H9 (cell line): ENCODE data around the gene SKIL. TPM values are rescaled to one million over a fixed set of nuclear protein-coding genes. Genes with fewer than 3 reads are reported as not detected.

Source experiments
- DNase-seq: peaks from one replicate; pipeline ENCODE4 v3.0.0-alpha.2; 2017
- H2AFZ ChIP-seq: one replicate; pipeline ENCODE4 v1.6.1; 2013; ENCODE audit warnings: mild to moderate bottlenecking, low read length, control low read depth, moderate library complexity
- H2AK5ac ChIP-seq: 2 replicates; pipeline ENCODE4 v1.6.1; 2013; ENCODE audit warnings: low read length, control low read depth, mixed read lengths; ENCODE audit not compliant: insufficient read length
- H2BK120ac ChIP-seq: one replicate; pipeline ENCODE4 v1.6.1; 2013; ENCODE audit warnings: low read depth, mild to moderate bottlenecking, low read length, control low read depth, inconsistent platforms; ENCODE audit not compliant: poor library complexity, severe bottlenecking
- H2BK12ac ChIP-seq: 2 replicates; pipeline ENCODE4 v1.6.1; 2013; ENCODE audit warnings: low read length, control low read depth, mixed read lengths, low read depth; ENCODE audit not compliant: insufficient read length
- H2BK15ac ChIP-seq: 2 replicates; pipeline ENCODE4 v1.6.1; 2013; ENCODE audit warnings: low read depth, low read length, control low read depth
- H2BK20ac ChIP-seq: one replicate; pipeline ENCODE4 v1.6.1; 2013; ENCODE audit warnings: low read depth, mild to moderate bottlenecking, low read length, control low read depth, inconsistent platforms; ENCODE audit not compliant: poor library complexity, severe bottlenecking
- H2BK5ac ChIP-seq: 2 replicates; pipeline ENCODE4 v1.6.1; 2013; ENCODE audit warnings: low read length, control low read depth, mixed read lengths; ENCODE audit not compliant: insufficient read length
- H3K14ac ChIP-seq: 2 replicates; pipeline ENCODE4 v1.6.1; 2013; ENCODE audit warnings: low read length, control low read depth; ENCODE audit not compliant: insufficient read depth
- H3K18ac ChIP-seq: 2 replicates; pipeline ENCODE4 v1.6.1; 2013; ENCODE audit warnings: low read depth, mild to moderate bottlenecking, mixed read lengths, low read length, control low read depth; ENCODE audit not compliant: insufficient read length
- H3K23ac ChIP-seq: 2 replicates; pipeline ENCODE4 v1.6.1; 2013; ENCODE audit warnings: low read length, control low read depth, mixed read lengths, low read depth; ENCODE audit not compliant: insufficient read length
- H3K23me2 ChIP-seq: 2 replicates; pipeline ENCODE4 v1.6.1; 2013; ENCODE audit warnings: low read depth, mild to moderate bottlenecking, mixed read lengths, low read length, control low read depth; ENCODE audit not compliant: insufficient read length, poor library complexity, severe bottlenecking
- H3K27ac ChIP-seq: 2 replicates; pipeline ENCODE4 v1.5.1; 2013; ENCODE audit warnings: low read length, control low read depth, mixed read lengths, low read depth; ENCODE audit not compliant: insufficient read length
- H3K27me3 ChIP-seq: 2 replicates; pipeline ENCODE4 v1.6.1; 2013; ENCODE audit warnings: low read length, control low read depth, inconsistent platforms; ENCODE audit not compliant: insufficient read depth
- H3K4ac ChIP-seq: 2 replicates; pipeline ENCODE4 v1.6.1; 2013; ENCODE audit warnings: low read depth, mild to moderate bottlenecking, control low read depth, inconsistent platforms, low read length, moderate library complexity
- H3K4me1 ChIP-seq: 2 replicates; pipeline ENCODE4 v1.6.1; 2013; ENCODE audit warnings: low read length, control low read depth, inconsistent platforms; ENCODE audit not compliant: insufficient read depth
- H3K4me2 ChIP-seq: 2 replicates; pipeline ENCODE4 v1.6.1; 2013; ENCODE audit warnings: low read length, control low read depth, mixed read lengths; ENCODE audit not compliant: insufficient read length, insufficient read depth
- H3K56ac ChIP-seq: 2 replicates; pipeline ENCODE4 v1.6.1; 2013; ENCODE audit warnings: low read depth, mild to moderate bottlenecking, mixed read lengths, low read length, control low read depth; ENCODE audit not compliant: insufficient read length
- H3K79me1 ChIP-seq: 2 replicates; pipeline ENCODE4 v1.6.1; 2013; ENCODE audit warnings: low read depth, mild to moderate bottlenecking, moderate library complexity, low read length, control low read depth, inconsistent platforms; ENCODE audit not compliant: insufficient read depth, poor library complexity, severe bottlenecking
- H3K79me2 ChIP-seq: 2 replicates; pipeline ENCODE4 v1.6.1; 2013; ENCODE audit warnings: low read length, control low read depth, inconsistent platforms; ENCODE audit not compliant: insufficient read depth
- H3K9ac ChIP-seq: 2 replicates; pipeline ENCODE4 v1.6.1; 2013; ENCODE audit warnings: low read length, control low read depth, mixed read lengths; ENCODE audit not compliant: insufficient read length; ENCODE audit errors: extremely low read depth
- H3K9me3 ChIP-seq: one replicate; pipeline ENCODE4 v1.6.1; 2013; ENCODE audit warnings: low read depth, low read length, inconsistent platforms; ENCODE audit not compliant: control insufficient read depth
- H3T11ph ChIP-seq: one replicate; pipeline ENCODE4 v1.6.1; 2013; ENCODE audit warnings: mild to moderate bottlenecking, low read length, control low read depth, inconsistent platforms
- H4K20me1 ChIP-seq: one replicate; pipeline ENCODE4 v1.6.1; 2013; ENCODE audit not compliant: control insufficient read depth, insufficient read length, insufficient read depth
- H4K5ac ChIP-seq: 2 replicates; pipeline ENCODE4 v1.6.1; 2013; ENCODE audit warnings: low read depth, mild to moderate bottlenecking, mixed read lengths, low read length, control low read depth; ENCODE audit not compliant: insufficient read length
- H4K8ac ChIP-seq: replicated peaks from 2 replicates; pipeline ENCODE4 v1.6.1; 2013; ENCODE audit warnings: low read length, control low read depth, mixed read lengths, low read depth; ENCODE audit not compliant: insufficient read length
- H4K91ac ChIP-seq: 2 replicates; pipeline ENCODE4 v1.6.1; 2013; ENCODE audit warnings: low read depth, mild to moderate bottlenecking, moderate library complexity, mixed read lengths, low read length, control low read depth; ENCODE audit not compliant: insufficient read length
- H3K27ac Mint-ChIP-seq, 3 experiments: 2 replicates in 2 of 3; 3 replicates in 1 of 3; pipeline ENCODE4 v1.8.0; 2020 to 2021; ENCODE audit warnings: mixed read lengths in 3 of 3, mild to moderate bottlenecking in 1 of 3, moderate library complexity in 1 of 3
- H3K27me3 Mint-ChIP-seq: 2 replicates; pipeline ENCODE4 v1.8.0; 2021; ENCODE audit warnings: low read depth, mild to moderate bottlenecking, moderate library complexity, mixed read lengths
- H3K36me3 Mint-ChIP-seq, 3 experiments: 2 replicates in 2 of 3; 3 replicates in 1 of 3; pipeline ENCODE4 v1.8.0; 2020 to 2021; ENCODE audit warnings: low read depth in 3 of 3, mixed read lengths in 3 of 3; ENCODE audit not compliant: insufficient read depth in 1 of 3
- H3K4me1 Mint-ChIP-seq, 2 experiments: 2 replicates each; pipeline ENCODE4 v1.8.0; 2020; ENCODE audit warnings: mixed read lengths in 2 of 2
- H3K4me3 Mint-ChIP-seq, 2 experiments: 2 replicates in 1 of 2; 3 replicates in 1 of 2; pipeline ENCODE4 v1.8.0; 2020 to 2021; ENCODE audit warnings: mild to moderate bottlenecking in 2 of 2, mixed read lengths in 2 of 2, moderate library complexity in 1 of 2
- H3K9me3 Mint-ChIP-seq, 2 experiments: 2 replicates in 1 of 2; 3 replicates in 1 of 2; pipeline ENCODE4 v1.8.0; 2020; ENCODE audit warnings: mild to moderate bottlenecking in 2 of 2, mixed read lengths in 2 of 2, moderate library complexity in 1 of 2
- WGBS: extraction: QIAGEN DNeasy Blood & Tissue Kit; methylation state at CpG from one replicate; pipeline ENCODE4 v1.1.7; 2013; ENCODE audit warnings: missing lambda C conversion rate, low lambda C conversion rate, mixed read lengths; ENCODE audit not compliant: insufficient read length; ENCODE audit errors: extremely low coverage; 5-methylcytosine and 5-hydroxymethylcytosine counted together
- total RNA-seq: library from RNA; stranded (reverse); gene quantifications from 2 replicates; pipeline ENCODE4 v1.2.1, GENCODE V29; 2021
- TF ChIP-seq, protein P1 (sequence below): fragments of 200-600 bp; sonication (generic); conservative IDR thresholded peaks from 3 replicates; pipeline ENCODE4 v1.8.0; 2021; ENCODE audit warnings: antibody characterized with exemption, mild to moderate bottlenecking

SKIL gene
- total RNA-seq, 1 experiment from 2014 or later, result 170 TPM

DNA sequence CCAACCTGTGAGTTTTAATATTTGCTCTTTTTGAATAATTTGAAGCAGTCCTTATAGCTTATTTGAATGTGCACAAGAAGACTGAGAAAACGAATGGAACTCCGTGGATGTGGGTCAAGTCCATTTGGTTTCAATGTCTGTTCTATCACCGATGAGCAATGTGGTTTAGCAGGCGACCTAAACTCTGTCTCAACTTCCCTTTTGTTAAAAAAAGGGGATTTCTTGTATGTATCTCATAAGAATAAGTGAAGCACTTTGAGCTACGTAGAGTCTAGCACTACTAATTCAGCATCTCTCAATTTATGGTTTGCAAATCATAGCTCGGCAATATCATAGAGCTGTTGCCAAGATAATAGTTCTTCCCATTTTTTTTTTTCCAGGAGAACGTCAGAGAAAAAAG lies 4.6 kb upstream of the SKIL start:
- H3K18ac ChIP-seq, result no peak overlapping the region
- TF ChIP-seq, protein P1, sequence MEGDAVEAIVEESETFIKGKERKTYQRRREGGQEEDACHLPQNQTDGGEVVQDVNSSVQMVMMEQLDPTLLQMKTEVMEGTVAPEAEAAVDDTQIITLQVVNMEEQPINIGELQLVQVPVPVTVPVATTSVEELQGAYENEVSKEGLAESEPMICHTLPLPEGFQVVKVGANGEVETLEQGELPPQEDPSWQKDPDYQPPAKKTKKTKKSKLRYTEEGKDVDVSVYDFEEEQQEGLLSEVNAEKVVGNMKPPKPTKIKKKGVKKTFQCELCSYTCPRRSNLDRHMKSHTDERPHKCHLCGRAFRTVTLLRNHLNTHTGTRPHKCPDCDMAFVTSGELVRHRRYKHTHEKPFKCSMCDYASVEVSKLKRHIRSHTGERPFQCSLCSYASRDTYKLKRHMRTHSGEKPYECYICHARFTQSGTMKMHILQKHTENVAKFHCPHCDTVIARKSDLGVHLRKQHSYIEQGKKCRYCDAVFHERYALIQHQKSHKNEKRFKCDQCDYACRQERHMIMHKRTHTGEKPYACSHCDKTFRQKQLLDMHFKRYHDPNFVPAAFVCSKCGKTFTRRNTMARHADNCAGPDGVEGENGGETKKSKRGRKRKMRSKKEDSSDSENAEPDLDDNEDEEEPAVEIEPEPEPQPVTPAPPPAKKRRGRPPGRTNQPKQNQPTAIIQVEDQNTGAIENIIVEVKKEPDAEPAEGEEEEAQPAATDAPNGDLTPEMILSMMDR, result no peak
- H2BK12ac ChIP-seq, result no peak overlapping the region
- H3K27me3 Mint-ChIP-seq, result no peaks in the 10 kb centered on the region
- no peak overlapping the region for H3K14ac ChIP-seq
- H3K4me2 ChIP-seq, result no peak overlapping the region
- no peak overlapping the region for H2AK5ac ChIP-seq
- DNase-seq, result no peak
- H3K27ac ChIP-seq, result no peak overlapping the region
- no peak overlapping the region for H2BK15ac ChIP-seq
- no peak overlapping the region for H3T11ph ChIP-seq
- H4K5ac ChIP-seq, result no peak overlapping the region
- H3K79me2 ChIP-seq, result no peaks in the 10 kb centered on the region
- H3K4me3 Mint-ChIP-seq, result no peak overlapping the region
- no peak overlapping the region for H3K9ac ChIP-seq
- H3K9me3 Mint-ChIP-seq, result peaks cover 0 to 3% of the 10 kb centered on the region in 2 experiments; a peak in 1 of 5 replicates
- H3K36me3 Mint-ChIP-seq, result no peaks in the 10 kb centered on the region
- no peaks in the 10 kb centered on the region for H3K27me3 ChIP-seq
- H3K4ac ChIP-seq, result no peak overlapping the region
- no peak overlapping the region for H3K27ac Mint-ChIP-seq
- H3K23ac ChIP-seq, result no peak overlapping the region
- no peak overlapping the region for H2BK20ac ChIP-seq
- no peak overlapping the region for H3K56ac ChIP-seq
- H4K91ac ChIP-seq, result no peak overlapping the region
- peaks cover 38 to 41% of the 10 kb centered on the region in 2 experiments for H3K4me1 Mint-ChIP-seq
- WGBS, result no CpG with 5 or more reads among the region's 7 CpGs
- H4K20me1 ChIP-seq, result no peaks in the 10 kb centered on the region
- H3K4me1 ChIP-seq, result peaks cover 2% of the 10 kb centered on the region; the same call in 1 of the 2 replicates
- peaks cover 9% of the 10 kb centered on the region for H3K23me2 ChIP-seq
- no peak overlapping the region for H2AFZ ChIP-seq
- H2BK120ac ChIP-seq, result no peak overlapping the region
- no peaks in the 10 kb centered on the region for H3K9me3 ChIP-seq
- no peak overlapping the region for H2BK5ac ChIP-seq
- H3K79me1 ChIP-seq, result no peaks in the 10 kb centered on the region
- no peak overlapping the region for H4K8ac ChIP-seq
